Breast epithelium (tissue), 4 donors: ENCODE results near the gene NEDD4. TPM values are rescaled to one million over a fixed set of nuclear protein-coding genes. Genes with fewer than 3 reads are reported as not detected.
"Not testable (repeated sequence)": the region's sequence is repeated elsewhere in the genome, so short reads cannot be mapped to it uniquely, and the experiment has no call there.

Experiments
- DNase-seq, 2 donors: peaks; one replicate each; pipeline ENCODE4 v3.0.0-alpha.2; 2019; ENCODE audit warnings: low spot score in 2 of 2
- H3K27ac ChIP-seq, 2 donors: fragments of 200-600 bp; sonication (generic) in 1 of 2; one replicate each; pipeline ENCODE4 v1.5.1; 2016 to 2019; ENCODE audit warnings: mild to moderate bottlenecking in 1 of 2
- H3K27me3 ChIP-seq, 2 donors: fragments of 200-600 bp; sonication (generic) in 1 of 2; one replicate each; pipeline versions ENCODE4 v1.5.1 to v1.6.0; 2017 to 2019; ENCODE audit warnings: control low read depth in 1 of 2, mild to moderate bottlenecking in 1 of 2
- H3K36me3 ChIP-seq: fragments of 200-600 bp; one replicate; pipeline ENCODE4 v1.5.1; 2019
- H3K4me1 ChIP-seq, 2 donors: fragments of 200-600 bp; sonication (generic); one replicate each; pipeline ENCODE4 v1.5.1; 2016 to 2019; ENCODE audit warnings: control low read depth in 1 of 2
- H3K4me3 ChIP-seq, 3 donors: fragments of 200-600 bp; sonication (generic); 1 replicate in 2 of 3; 2 replicates in 1 of 3; pipeline ENCODE4 v1.5.1; 2016 to 2019; ENCODE audit warnings: mild to moderate bottlenecking in 3 of 3, moderate library complexity in 2 of 3
- H3K9me3 ChIP-seq, 2 donors: fragments of 200-600 bp; sonication (generic) in 1 of 2; one replicate each; pipeline ENCODE4 v1.5.1; 2016 to 2019; ENCODE audit warnings: control low read depth in 1 of 2
- CTCF ChIP-seq, 3 donors: fragments of 450-650 bp; IDR thresholded peaks; one replicate each; pipeline ENCODE4 v1.5.1; 2016 to 2017; ENCODE audit warnings: antibody characterized with exemption in 3 of 3, mild to moderate bottlenecking in 3 of 3, moderate library complexity in 3 of 3
- POLR2A ChIP-seq: fragments of 450-650 bp; IDR thresholded peaks from one replicate; pipeline ENCODE4 v1.6.1; 2016; ENCODE audit warnings: antibody characterized with exemption, mild to moderate bottlenecking, moderate library complexity
- POLR2AphosphoS5 ChIP-seq, 3 donors: sonication (generic); formaldehyde crosslinking; IDR thresholded peaks; one replicate each; pipeline ENCODE4 v1.6.1; 2017; ENCODE audit warnings: antibody characterized with exemption in 3 of 3
- intact Hi-C: fragments of 100-400 bp; cut with DNase I; formaldehyde crosslinking; loops from one replicate; pipeline ENCODE4 v1.15.1; 2023; ENCODE audit warnings: low total_unique reads
- total RNA-seq, 3 donors: library from RNA; depleted of rRNA; stranded (reverse); fragments of >200 nt; gene quantifications; one replicate each; pipeline ENCODE4 v1.1.0, GENCODE V29; 2016

NEDD4 gene
- total RNA-seq, 3 donors from 2014 or later, result 13.0 to 19.6 (median 19.3) TPM

GRCh38 chr15:56031836-56032235, 38.4 kb upstream of the NEDD4 start:
- no peaks in the 10 kb centered on the region for H3K36me3 ChIP-seq
- H3K4me1 ChIP-seq, result no peaks in the 10 kb centered on the region
- no peak for DNase-seq
- TF ChIP-seq CTCF (IDR thresholded peaks at IDR 0.05), result no peak
- no peak for TF ChIP-seq POLR2AphosphoS5 (IDR thresholded peaks at IDR 0.05)
- no peak for TF ChIP-seq POLR2A
- no peak overlapping the region for H3K27ac ChIP-seq
- no peaks in the 10 kb centered on the region for H3K27me3 ChIP-seq
- H3K9me3 ChIP-seq, result no peaks in the 10 kb centered on the region
- intact Hi-C loops, result no loop called here
- H3K4me3 ChIP-seq, result no peak overlapping the region

GRCh38 chr15:56031402-56031801, 38.0 kb upstream of the NEDD4 start:
- intact Hi-C loops, result no loop called here

GRCh38 chr15:56028430-56028829, 35.0 kb upstream of the NEDD4 start:
- Histone ChIP-seq H3K4me3 (no peak overlapping the region), H3K36me3 (no peaks in the 10 kb centered on the region), H3K27ac (no peak overlapping the region), H3K4me1 (no peaks in the 10 kb centered on the region), H3K9me3 (no peaks in the 10 kb centered on the region), H3K27me3 (no peaks in the 10 kb centered on the region)
- TF ChIP-seq POLR2AphosphoS5 (IDR thresholded peaks at IDR 0.05) (no peak), POLR2A (no peak), CTCF (IDR thresholded peaks at IDR 0.05) (no peak)
- intact Hi-C loops, result no loop called here
- no peak for DNase-seq

More at GRCh38 chr15:56031402-56031801, 38.0 kb upstream of the NEDD4 start:
- H3K27ac ChIP-seq, result no peak overlapping the region
- H3K4me3 ChIP-seq, result no peak overlapping the region
- DNase-seq, result no peak
- no peaks in the 10 kb centered on the region for H3K36me3 ChIP-seq
- no peak for TF ChIP-seq POLR2AphosphoS5 (IDR thresholded peaks at IDR 0.05)
- TF ChIP-seq POLR2A, result no peak
- no peak for TF ChIP-seq CTCF (IDR thresholded peaks at IDR 0.05)
- no peaks in the 10 kb centered on the region for H3K4me1 ChIP-seq
- H3K27me3 ChIP-seq, result no peaks in the 10 kb centered on the region
- no peaks in the 10 kb centered on the region for H3K9me3 ChIP-seq

- H3K4me1 ChIP-seq, H3K36me3 ChIP-seq, DNase-seq, H3K4me3 ChIP-seq, intact Hi-C loops, H3K27me3 ChIP-seq, H3K9me3 ChIP-seq, H3K27ac ChIP-seq: not testable (repeated sequence)
Measured at GRCh38 chr15:56023160-56023559, 29.7 kb upstream of the NEDD4 start.

GRCh38 chr15:56019819-56020486, 26.5 kb upstream of the NEDD4 start:
- TF ChIP-seq CTCF (IDR thresholded peaks at IDR 0.05) (no peak), POLR2A (no peak), POLR2AphosphoS5 (IDR thresholded peaks at IDR 0.05) (no peak)
- Histone ChIP-seq H3K9me3 (no peaks in the 10 kb centered on the region), H3K36me3 (no peaks in the 10 kb centered on the region), H3K4me1 (no peaks in the 10 kb centered on the region), H3K27ac (no peak overlapping the region), H3K27me3 (no peaks in the 10 kb centered on the region), H3K4me3 (no peak overlapping the region)
- intact Hi-C loops, result no loop called here
- no peak for DNase-seq
